Measurements from ENCODE around the gene CEP85.
A peak's percentile ranks its signal among the peaks of the same experiment; 100 is the strongest.
"Not testable (repeated sequence)": the region's sequence is repeated elsewhere in the genome, so short reads cannot be mapped to it uniquely, and the experiment has no call there.

Gene CEP85

DNA sequence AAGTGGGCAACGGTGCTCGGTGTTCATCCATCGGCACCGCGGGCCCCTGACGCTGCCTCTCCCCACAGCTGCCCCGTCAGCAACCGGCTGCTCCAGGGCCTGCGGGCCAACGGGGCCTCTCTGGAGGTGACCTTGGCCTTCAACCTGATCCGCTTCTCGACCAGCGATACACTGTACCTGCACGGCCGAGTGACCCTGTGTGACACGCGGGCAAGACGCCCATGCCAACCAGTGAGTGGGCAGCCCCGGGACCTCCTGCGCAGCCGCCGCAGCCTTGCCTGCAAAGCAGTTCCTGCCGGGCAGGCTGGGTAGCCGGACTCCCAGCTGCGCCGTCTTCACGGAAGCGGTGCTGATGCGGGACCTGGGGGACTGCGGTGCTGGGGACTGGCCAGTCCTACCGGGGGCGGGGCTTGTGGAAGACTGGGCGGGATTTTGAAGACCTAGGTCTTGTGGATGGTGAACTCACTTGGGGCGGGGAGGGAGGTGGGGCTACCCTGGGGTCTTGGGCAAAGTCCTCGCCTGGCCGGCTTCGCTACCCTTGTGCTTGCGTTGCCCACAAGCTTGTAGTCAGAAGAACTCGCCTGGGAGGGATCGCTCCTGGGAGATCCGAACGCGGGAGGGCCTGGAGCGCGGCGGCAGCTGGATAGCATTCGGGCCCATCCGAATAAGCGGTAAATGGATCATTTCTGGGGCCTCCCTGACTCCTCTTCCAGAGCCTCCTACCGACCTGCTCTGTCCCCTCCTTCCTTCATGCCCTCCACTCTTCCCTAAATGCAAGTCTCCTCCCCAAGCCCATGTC is 8.8 kb upstream of the CEP85 start:
- peak; percentile 11 for DNase-seq

DNA sequence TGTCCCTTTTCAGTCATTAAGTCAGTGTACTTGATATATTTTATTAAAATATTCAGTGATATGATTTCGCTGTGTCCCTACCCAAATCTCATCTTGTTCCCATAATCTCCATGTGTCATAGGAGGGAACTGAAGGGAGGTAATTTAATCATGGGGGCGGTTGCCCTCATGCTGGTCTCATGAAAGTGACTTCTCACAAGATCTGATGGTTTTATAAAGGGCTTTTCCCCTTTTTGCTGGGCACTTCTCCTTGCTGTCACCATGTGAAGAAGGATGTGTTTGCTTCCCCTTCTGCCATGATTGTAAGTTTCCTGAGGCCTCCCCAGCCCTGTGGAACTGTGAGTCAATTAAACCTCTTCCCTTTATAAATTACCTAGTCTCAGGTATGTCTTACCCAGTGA is 3.3 kb upstream of the CEP85 start:
- not testable (repeated sequence) for DNase-seq

DNA sequence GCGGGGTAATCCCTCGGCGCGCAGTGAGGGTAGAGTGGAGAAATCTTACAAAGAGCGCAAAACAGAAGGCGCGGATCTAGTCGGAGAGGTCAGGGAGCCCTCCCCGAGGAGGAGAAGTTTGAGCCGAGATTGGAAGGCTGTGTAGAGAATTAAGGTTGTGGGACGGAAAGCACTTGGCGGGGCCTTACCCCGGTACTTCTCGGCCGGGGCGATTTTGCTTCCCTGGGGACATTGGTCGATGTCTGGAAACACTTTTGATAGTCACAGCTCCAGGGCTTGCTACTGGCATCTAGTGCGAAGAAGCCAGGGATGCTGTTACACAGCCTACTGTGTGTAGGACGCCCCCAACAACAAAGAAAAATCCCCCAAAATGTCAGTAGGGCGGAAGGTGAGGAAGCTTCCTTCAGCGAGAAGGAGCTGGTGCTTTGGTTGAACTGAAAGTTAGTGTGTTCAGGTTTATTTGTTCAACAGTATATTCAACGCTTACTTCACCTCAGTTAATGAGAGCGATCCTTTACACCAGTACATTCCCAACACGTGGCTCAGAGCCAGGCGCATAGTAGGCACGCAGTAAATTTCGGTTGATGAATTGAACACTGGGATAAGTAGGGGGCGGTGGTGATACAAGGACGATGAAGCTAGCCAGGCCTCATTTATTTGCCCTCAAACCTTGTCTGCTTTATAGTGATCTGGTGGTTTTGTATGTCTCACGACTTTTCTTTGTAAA is 807 bp downstream of the CEP85 start:
- no peak for DNase-seq

- no peak for DNase-seq
Observed at GRCh38 chr1:26237230-26237966, 3.4 kb downstream of the CEP85 start.

DNA sequence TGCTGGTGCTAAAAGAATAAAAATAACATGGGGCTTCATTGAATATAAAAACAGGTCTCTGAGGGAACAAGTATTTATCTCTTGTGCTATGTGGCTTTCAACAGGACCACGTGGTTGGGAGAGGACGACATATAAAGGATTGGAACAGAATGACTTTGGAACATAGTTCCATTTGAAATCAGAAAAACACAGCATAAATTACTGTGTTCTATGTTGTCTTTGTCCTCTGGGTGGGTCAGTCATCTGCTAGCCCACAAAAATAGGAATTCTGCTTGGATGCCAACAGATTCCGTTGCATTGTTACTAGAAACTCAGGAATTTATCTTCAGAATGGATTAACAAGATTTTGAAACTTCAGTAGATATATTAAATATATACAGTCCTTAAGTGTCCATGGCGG is 5.9 kb downstream of the CEP85 start:
- no peak for DNase-seq

DNA sequence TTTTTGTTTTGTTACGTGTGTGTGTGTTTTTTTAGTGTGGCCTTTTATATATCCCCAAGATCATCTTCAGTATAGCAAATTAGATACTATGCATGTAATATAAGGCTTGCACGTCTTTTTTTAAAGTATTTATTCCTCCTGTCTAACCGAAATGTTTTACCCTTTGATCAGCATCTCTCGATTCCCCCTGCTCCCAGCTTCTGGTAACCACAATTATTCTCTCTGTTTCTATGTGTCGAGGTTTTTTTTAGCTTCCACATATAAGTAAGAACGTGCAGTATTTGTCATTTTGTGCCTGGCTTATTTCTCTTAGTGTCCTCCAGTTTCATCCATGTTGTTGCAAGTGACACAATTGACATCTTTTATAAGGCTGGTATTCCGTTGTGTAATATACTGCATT is 18.7 kb downstream of the CEP85 start:
- no peak for DNase-seq

- no peak for DNase-seq
Observed at GRCh38 chr1:26254404-26254803, 20.4 kb downstream of the CEP85 start.

GRCh38 chr1:26257222-26257621 is 23.2 kb downstream of the CEP85 start:
- no peak for DNase-seq

- no peak for DNase-seq
Observed at GRCh38 chr1:26259005-26259404, 25.0 kb downstream of the CEP85 start.

DNA sequence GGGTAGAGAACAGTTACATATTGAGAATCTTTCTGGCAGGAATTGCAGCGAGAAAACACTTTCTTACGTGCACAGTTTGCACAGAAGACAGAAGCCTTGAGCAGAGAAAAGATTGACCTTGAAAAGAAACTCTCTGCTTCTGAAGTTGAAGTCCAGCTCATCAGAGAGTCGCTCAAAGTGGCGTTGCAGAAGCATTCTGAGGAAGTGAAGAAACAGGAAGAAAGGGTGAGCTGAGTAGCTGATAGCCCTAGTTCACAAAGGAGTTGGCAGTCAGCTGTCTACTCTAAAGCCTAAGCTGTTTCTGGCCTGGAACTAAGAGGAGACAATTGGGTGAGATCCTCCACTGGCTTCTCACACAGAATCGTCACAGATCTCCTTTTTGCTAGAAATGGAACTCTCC is 25.6 kb downstream of the CEP85 start:
- no peak for DNase-seq

DNA sequence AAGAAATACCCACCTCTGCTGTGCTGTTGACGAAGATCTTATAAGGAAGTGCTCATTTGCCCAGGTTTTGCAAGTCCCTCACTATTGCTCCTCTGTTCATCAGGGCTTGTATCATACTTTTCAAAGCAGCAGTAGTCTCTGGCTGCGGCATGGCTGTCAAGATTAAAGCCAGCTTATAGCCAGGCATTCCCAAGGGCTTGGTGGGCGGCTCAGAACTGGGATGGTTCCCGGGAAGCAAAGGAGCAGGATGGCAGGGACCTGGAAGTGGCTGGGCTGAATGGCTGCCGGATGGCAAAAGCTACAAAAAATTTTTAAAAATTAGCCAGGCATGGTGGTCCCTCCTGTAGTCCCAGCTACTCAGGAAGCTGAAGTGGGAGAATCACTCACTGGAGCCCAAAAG is 29.2 kb downstream of the CEP85 start:
- DNase-seq = no peak

- DNase-seq = no peak
Observed at GRCh38 chr1:26265405-26265804, 31.4 kb downstream of the CEP85 start.

GRCh38 chr1:26268290-26269197 is 34.5 kb downstream of the CEP85 start:
- DNase-seq = no peak

DNA sequence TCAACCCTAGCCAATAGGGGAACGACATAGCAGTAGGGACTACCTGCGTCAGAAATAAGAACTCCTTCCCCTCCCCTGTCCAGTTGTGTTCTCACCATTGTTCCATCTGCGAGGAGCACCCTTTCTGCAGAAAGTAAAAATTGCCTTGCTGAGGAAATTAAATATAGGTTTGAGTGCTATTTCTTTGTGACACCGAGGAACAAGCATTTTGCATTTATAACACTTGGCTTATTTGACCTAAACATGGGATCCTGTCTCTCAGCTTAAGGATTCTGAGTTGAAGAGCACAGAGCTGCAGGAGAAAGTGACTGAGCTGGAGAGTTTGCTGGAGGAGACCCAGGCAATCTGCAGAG is 35.2 kb downstream of the CEP85 start:
- no peak for DNase-seq

- DNase-seq = no peak
Observed at GRCh38 chr1:26274801-26275425, 40.9 kb downstream of the CEP85 start.

GRCh38 chr1:26275580-26276431 is 41.8 kb downstream of the CEP85 start:
- peak; percentile 61 for DNase-seq

- no peak for DNase-seq
Observed at GRCh38 chr1:26276432-26276838, 42.4 kb downstream of the CEP85 start.

DNA sequence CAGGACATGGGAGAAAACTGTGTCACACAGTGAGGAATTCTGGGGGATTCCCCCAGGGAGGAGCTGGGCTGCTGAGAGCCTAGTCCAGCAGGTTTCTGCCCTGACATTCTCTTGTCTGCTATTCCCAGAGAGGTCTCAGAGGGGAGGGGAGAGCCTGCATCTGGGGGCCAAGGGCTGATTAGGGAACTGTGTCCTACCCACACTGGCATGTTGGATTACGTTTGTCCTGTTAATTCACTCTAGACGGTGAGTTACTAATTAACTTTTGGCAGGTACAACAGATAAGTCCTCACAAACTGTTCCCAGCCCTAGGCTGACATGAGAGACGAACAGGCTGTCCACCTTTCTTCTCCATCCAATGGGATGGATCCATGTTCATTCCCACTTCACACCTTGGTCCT is 43.3 kb downstream of the CEP85 start:
- no peak for DNase-seq

DNA sequence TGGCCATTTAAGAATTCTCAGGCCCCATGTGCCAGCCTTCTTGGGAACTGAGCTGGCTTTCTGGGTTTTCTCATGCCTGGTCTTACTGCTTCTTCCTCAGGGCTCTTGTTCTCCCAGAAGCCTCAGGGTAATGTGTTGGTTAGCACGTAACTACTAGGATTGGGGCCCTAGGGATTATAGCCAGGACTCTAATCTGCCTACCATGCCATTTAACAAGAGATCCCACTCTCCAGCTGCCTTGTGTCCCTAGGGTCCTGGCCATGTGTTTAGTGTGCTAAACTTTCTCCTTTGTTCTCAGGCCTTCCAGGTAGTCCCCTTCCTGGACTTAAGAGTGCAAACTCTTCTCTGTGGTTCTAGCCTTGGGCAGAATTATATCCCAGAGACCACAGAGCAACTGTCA is 43.7 kb downstream of the CEP85 start:
- no peak for DNase-seq

- DNase-seq = no peak
Observed at GRCh38 chr1:26278303-26278702, 44.3 kb downstream of the CEP85 start.

GRCh38 chr1:26278724-26279455 is 44.9 kb downstream of the CEP85 start:
- no peak for DNase-seq

Measured in activated effector memory CD4-positive, alpha-beta T cell treated with Interleukin-2 at 50 U/mL for 16 hours (primary cell).